Endothelial cell of coronary artery (primary cell): ENCODE data around the gene LGALS7. TPM values are rescaled to one million over a fixed set of nuclear protein-coding genes. Genes with fewer than 3 reads are reported as not detected.

ENCODE experiments used
- total RNA-seq: library from RNA; depleted of rRNA; stranded (reverse); fragments of >200 nt; gene quantifications from 2 replicates; pipeline ENCODE4 v1.2.3, GENCODE V29; 2014

The LGALS7 gene
- total RNA-seq: not detected in 2 replicates

DNA sequence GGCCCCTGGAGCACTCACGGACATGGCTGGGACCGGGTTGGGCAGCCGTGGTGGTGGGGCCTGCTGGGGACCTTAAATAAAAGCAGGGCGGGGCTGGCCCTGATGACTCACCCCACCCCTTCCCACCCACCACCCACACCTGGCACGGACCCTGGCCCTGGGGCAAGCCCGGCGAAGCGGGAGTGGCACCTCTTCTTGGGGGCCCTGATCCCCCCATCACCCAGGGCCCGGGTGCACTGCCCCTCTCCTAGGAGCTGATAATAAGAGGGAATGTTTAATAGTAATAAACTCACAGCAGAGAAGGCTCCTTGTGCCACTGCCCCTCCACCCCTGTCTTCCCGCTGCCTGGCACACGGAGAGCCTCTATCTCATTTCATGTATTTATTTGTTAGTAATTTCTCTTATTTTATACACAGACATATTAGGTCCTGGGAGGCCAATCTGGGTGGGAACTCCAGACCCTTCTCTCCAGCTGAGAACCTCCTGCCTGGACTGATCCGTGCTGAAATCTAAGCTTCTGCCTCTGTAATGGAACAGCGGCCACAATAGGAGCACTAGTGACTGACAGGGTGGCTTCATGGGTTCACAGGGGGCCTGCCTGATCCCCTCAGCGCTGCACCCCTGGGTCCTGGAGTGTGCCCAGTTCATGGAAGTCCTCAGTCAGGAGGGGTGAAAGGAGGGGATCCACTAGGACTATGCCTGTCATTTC lies at the start of gene LGALS7:
Gene LGALS7, minus strand, starts transcription at position 49 of the 709 bp plus-strand sequence. Its CDS starts 25 bp downstream, at position 24.

DNA sequence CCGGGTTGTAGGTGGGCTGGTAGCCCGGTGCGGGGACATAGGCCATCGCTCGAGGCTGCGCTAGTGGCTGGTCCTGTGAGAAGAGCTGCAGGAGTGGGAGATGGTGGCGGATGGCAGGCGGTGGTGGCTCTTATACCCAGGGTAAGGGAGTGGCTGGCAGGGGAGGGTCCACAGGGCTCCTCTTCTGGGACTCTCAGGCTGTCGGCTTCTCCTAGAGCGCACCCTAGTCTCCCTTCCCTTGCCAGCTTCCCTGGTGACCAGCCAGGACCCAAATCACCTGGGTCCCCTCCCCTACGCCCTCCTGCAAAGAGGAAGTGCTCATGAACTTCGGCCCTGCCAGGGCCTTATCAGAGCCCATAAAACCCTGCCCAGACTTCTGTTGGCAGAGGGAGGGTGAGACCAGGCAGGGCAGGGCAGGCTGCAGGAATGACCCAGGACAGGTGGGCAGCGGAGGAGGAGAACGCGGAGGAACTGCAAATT lies 39.6 kb upstream of the LGALS7 start, which contains the start of gene LGALS4:
Gene LGALS4, minus strand, starts transcription at position 105 of the 480 bp plus-strand sequence. Its CDS starts 59 bp downstream, at position 46.

GRCh38 chr19:38788478-38789243 lies 15.3 kb upstream of the LGALS7 start, which contains the start of gene LGALS7B:
LGALS7B (plus strand) TSS chr19:38789200; CDS start chr19:38789227, 27 bp downstream.

GRCh38 chr19:38744298-38744681 lies 29.0 kb downstream of the LGALS7 start, which contains the start of gene CAPN12:
CAPN12 (minus strand) TSS chr19:38744474; CDS start chr19:38744165, 309 bp downstream.

Other genes starting within 250 kb of the LGALS7 start
- 0.09 TPM in 1 of 2 replicates, not detected in the other for gene MAP4K1, start 155.6 kb downstream of the LGALS7 start, total RNA-seq
- 321 and 419 TPM in 2 replicates for gene EIF3K, start 154.3 kb downstream of the LGALS7 start, total RNA-seq
- gene ACTN4, start 125.9 kb downstream of the LGALS7 start, total RNA-seq: 242 and 368 TPM in 2 replicates
- gene CAPN12, start 29.0 kb downstream of the LGALS7 start, total RNA-seq: not detected in 2 replicates
- not detected in 2 replicates for gene LGALS7B, start 15.7 kb upstream of the LGALS7 start, total RNA-seq
- gene LGALS4, start 39.4 kb upstream of the LGALS7 start, total RNA-seq: 0.09 TPM in 1 of 2 replicates, not detected in the other
- gene ECH1, start 58.3 kb upstream of the LGALS7 start, total RNA-seq: 19.3 and 36.8 TPM in 2 replicates
- 239 and 308 TPM in 2 replicates for gene HNRNPL, start 76.5 kb upstream of the LGALS7 start, total RNA-seq
- gene RINL, start 104.8 kb upstream of the LGALS7 start, total RNA-seq: 3.2 and 4.2 TPM in 2 replicates
- 43.9 and 44.0 TPM in 2 replicates for gene SIRT2, start 126.1 kb upstream of the LGALS7 start, total RNA-seq
- 10.9 and 14.0 TPM in 2 replicates for gene NFKBIB, start 126.5 kb upstream of the LGALS7 start, total RNA-seq
- gene CCER2, start 138.7 kb upstream of the LGALS7 start, total RNA-seq: not detected in 2 replicates
- gene SARS2, start 157.2 kb upstream of the LGALS7 start, total RNA-seq: 13.9 and 15.0 TPM in 2 replicates
- 36.9 and 48.1 TPM in 2 replicates for gene MRPS12, start 157.4 kb upstream of the LGALS7 start, total RNA-seq
- 14.8 and 17.7 TPM in 2 replicates for gene FBXO17, start 202.2 kb upstream of the LGALS7 start, total RNA-seq